ENCODE results near the gene PAWR. TPM values are rescaled to one million over a fixed set of nuclear protein-coding genes. Genes with fewer than 3 reads are reported as not detected.

Gene PAWR, protein sequence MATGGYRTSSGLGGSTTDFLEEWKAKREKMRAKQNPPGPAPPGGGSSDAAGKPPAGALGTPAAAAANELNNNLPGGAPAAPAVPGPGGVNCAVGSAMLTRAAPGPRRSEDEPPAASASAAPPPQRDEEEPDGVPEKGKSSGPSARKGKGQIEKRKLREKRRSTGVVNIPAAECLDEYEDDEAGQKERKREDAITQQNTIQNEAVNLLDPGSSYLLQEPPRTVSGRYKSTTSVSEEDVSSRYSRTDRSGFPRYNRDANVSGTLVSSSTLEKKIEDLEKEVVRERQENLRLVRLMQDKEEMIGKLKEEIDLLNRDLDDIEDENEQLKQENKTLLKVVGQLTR
- 80.6 and 103 TPM in 2 replicates for total RNA-seq (ENCODE audit: low replicate concordance)

DNA sequence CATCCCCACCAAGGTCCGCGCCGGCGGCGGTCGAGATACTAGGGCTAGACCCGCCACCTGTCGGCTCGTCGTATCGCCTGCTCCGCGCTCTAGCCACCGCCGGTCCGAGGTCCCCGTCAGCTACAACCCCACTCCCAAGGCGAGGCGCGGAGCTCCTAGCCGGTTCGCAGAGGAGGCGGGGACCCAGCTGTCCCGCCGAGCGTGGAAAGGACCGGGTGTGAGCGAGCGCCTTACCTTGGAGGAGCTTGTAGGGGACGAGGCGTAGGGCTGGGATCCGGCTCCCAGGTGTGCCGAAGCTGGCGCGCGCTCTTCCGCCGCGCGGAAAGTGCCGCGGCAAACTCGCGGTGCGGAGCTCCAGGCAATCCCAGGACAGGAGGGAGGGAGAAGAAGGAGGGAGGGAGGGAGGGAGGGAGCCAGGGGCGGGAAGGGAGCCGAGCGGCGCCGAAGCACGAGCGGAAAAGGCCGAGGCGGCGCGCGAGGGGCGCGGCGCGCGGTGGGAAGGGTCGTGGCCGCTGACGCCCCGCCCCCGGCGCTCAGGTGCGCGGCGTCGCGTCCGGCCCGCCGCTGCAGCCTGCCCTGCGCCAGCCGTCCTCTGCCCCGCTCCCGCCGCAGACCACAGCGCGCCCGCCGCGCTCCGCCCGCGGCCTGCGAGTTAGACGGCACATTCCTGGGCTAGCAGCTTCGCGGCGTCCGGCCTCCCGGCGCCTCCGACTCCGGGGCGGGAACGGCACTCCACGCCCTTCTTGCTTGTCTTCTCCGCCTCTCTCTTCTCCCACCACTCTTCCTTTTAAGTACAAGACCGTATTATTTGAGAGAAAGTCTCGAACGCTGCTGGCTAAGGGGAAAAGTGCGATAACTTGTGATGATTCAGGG lies at the start of gene PAWR:
Gene PAWR (minus strand): TSS at position 327 of the 873 bp plus-strand sequence. CDS start 720 bp downstream, outside the sequence.
- H3K27ac Mint-ChIP-seq: no peak within 1 kb of the TSS

DNA sequence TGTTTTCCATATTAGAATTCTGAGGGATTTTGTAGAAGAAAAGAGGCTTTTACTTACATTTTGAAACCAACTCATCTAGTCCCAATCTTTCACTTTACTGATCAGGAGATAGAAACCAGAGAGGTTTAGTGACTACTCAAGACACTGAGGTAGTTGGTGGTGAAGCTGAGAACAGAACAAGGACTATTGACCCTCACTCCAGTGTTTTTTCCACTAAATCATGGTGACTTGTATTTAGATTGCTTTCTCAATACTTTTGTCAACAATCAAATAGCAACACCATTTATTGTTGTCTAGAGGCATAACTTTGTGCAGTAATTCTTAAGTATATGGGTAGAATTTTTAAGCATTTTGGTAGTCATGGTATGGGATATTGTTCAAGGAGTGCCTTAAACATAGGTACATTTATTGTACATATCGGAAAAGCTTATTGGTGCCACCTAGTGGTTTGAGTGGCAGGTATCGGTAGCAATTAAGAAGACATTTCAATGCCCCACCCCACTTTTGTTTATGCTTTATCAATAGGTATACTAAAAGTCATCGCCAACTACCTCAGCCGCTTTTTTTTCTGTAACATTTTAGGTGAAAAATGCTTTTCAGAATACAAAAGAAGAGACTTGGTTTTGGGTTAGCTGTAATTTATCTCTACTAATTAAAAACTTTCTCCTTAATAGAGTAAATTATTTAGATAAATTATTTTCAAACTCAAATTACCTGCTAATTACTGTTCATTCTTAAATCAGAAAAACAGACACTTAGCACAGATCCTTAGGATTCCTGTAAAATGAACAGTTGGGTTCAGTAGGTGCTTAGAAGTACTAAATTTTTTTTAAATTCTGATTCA lies 47.3 kb upstream of the PAWR start:
- Histone ChIP-seq H2AFZ (replicated peaks) (peak overlapping the region; percentile 90), H3K4me1 (peaks cover 10% of the 10 kb centered on the region), H3K4me3 (no peak overlapping the region), H3K4me2 (no peak overlapping the region), H3K9ac (no peak overlapping the region), H3F3A (ENCODE audit: low read depth) (no peaks in the 10 kb centered on the region), H3K27ac (no peak overlapping the region), H3K27me3 (no peaks in the 10 kb centered on the region), H3K36me3 (no peaks in the 10 kb centered on the region), H3K9me3 (ENCODE audit: low read depth) (no peaks in the 10 kb centered on the region), H4K20me1 (ENCODE audit: low read depth) (no peaks in the 10 kb centered on the region), H3K79me2 (ENCODE audit: low read depth) (no peaks in the 10 kb centered on the region)
- H3K27ac Mint-ChIP-seq: no peak overlapping the region
- peaks cover 2% of the 10 kb centered on the region for H3K9me3 Mint-ChIP-seq
- no peak overlapping the region for H3K4me3 Mint-ChIP-seq
- H3K4me1 Mint-ChIP-seq: no peaks in the 10 kb centered on the region
- TF ChIP-seq EZH2phosphoT487 (IDR thresholded peaks at IDR 0.05) (no peak), EZH2 (IDR thresholded peaks at IDR 0.05) (no peak)
- TF ChIP-seq, protein P1, sequence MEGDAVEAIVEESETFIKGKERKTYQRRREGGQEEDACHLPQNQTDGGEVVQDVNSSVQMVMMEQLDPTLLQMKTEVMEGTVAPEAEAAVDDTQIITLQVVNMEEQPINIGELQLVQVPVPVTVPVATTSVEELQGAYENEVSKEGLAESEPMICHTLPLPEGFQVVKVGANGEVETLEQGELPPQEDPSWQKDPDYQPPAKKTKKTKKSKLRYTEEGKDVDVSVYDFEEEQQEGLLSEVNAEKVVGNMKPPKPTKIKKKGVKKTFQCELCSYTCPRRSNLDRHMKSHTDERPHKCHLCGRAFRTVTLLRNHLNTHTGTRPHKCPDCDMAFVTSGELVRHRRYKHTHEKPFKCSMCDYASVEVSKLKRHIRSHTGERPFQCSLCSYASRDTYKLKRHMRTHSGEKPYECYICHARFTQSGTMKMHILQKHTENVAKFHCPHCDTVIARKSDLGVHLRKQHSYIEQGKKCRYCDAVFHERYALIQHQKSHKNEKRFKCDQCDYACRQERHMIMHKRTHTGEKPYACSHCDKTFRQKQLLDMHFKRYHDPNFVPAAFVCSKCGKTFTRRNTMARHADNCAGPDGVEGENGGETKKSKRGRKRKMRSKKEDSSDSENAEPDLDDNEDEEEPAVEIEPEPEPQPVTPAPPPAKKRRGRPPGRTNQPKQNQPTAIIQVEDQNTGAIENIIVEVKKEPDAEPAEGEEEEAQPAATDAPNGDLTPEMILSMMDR (IDR thresholded peaks at IDR 0.05): peak; percentile 80
- H3K27me3 Mint-ChIP-seq (ENCODE audit: insufficient read depth, low read depth): no peaks in the 10 kb centered on the region
- DNase-seq (ENCODE audit: low spot score): peak; percentile 74
- no peaks in the 10 kb centered on the region for H3K36me3 Mint-ChIP-seq

More for the DNA sequence above, at the start of gene PAWR:
- peaks cover 35% of the 10 kb centered on the region for H3K4me1 Mint-ChIP-seq
- Histone ChIP-seq H3K27ac (peak within 1 kb of the TSS; percentile 99), H3K9me3 (ENCODE audit: low read depth) (no peaks in the 10 kb centered on the region), H4K20me1 (ENCODE audit: low read depth) (peaks cover 30% of the 10 kb centered on the region), H2AFZ (replicated peaks) (peak within 1 kb of the TSS; percentile 96), H3K27me3 (no peaks in the 10 kb centered on the region), H3K36me3 (no peaks in the 10 kb centered on the region), H3F3A (ENCODE audit: low read depth) (peaks cover 39% of the 10 kb centered on the region), H3K4me3 (peak within 1 kb of the TSS; percentile 94), H3K79me2 (ENCODE audit: low read depth) (peaks cover 45% of the 10 kb centered on the region), H3K4me2 (peak within 1 kb of the TSS; percentile 98), H3K4me1 (peaks cover 32% of the 10 kb centered on the region), H3K9ac (peak within 1 kb of the TSS; percentile 64)
- peaks cover 1% of the 10 kb centered on the region for H3K9me3 Mint-ChIP-seq
- TF ChIP-seq EZH2 (IDR thresholded peaks at IDR 0.05) (no peak), EZH2phosphoT487 (IDR thresholded peaks at IDR 0.05) (no peak)
- TF ChIP-seq, protein P1 (IDR thresholded peaks at IDR 0.05): peak; percentile 39
- no peaks in the 10 kb centered on the region for H3K36me3 Mint-ChIP-seq
- H3K27me3 Mint-ChIP-seq (ENCODE audit: insufficient read depth, low read depth): peaks cover 2% of the 10 kb centered on the region
- DNase-seq (ENCODE audit: low spot score): peak; percentile 95
- H3K4me3 Mint-ChIP-seq: peak within 1 kb of the TSS; percentile 96

DNA sequence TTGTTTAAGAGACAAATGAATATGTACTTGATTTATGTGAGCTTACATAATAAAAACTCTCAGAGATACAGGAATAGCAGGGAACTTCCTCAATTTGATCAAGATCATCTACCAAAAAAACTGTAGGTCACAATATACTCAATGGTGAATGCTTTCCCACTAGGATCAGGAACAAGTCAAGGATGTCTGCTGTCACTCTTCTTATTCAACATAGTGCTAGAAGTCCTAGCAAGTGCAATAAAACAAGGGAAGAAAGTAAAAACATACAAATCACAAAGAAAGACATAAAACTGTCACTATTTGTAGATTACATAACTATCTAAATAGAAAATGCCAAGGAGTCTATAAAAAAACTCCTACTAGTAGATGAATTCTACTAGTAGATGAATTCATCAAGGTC lies 41.9 kb upstream of the PAWR start:
- H3K79me2 ChIP-seq (ENCODE audit: low read depth): no peaks in the 10 kb centered on the region
- no peak overlapping the region for H3K4me2 ChIP-seq
- no peak for DNase-seq (ENCODE audit: low spot score)
- no peaks in the 10 kb centered on the region for H3F3A ChIP-seq (ENCODE audit: low read depth)
- Mint-ChIP-seq H3K27me3 (ENCODE audit: insufficient read depth, low read depth) (no peaks in the 10 kb centered on the region), H3K27ac (no peak overlapping the region), H3K9me3 (peaks cover 2% of the 10 kb centered on the region), H3K4me1 (no peaks in the 10 kb centered on the region), H3K36me3 (no peaks in the 10 kb centered on the region), H3K4me3 (no peak overlapping the region)
- no peaks in the 10 kb centered on the region for H4K20me1 ChIP-seq (ENCODE audit: low read depth)
- H3K9ac ChIP-seq: no peak overlapping the region
- peaks cover 11% of the 10 kb centered on the region for H3K4me1 ChIP-seq
- H3K4me3 ChIP-seq: no peak overlapping the region
- no peak for TF ChIP-seq EZH2 (IDR thresholded peaks at IDR 0.05)
- no peak for TF ChIP-seq EZH2phosphoT487 (IDR thresholded peaks at IDR 0.05)
- TF ChIP-seq, protein P1 (IDR thresholded peaks at IDR 0.05): no peak
- no peaks in the 10 kb centered on the region for H3K9me3 ChIP-seq (ENCODE audit: low read depth)
- no peak overlapping the region for H3K27ac ChIP-seq
- no peaks in the 10 kb centered on the region for H3K27me3 ChIP-seq
- no peak overlapping the region for H2AFZ ChIP-seq (replicated peaks)
- H3K36me3 ChIP-seq: no peaks in the 10 kb centered on the region

Measured in neural progenitor cell (in vitro differentiated cells).